Measurements from ENCODE around the gene STK16. TPM values are rescaled to one million over a fixed set of nuclear protein-coding genes. Genes with fewer than 3 reads are reported as not detected.

Gene STK16
- total RNA-seq, 1 experiment from 2014 or later = 22.0 TPM

DNA sequence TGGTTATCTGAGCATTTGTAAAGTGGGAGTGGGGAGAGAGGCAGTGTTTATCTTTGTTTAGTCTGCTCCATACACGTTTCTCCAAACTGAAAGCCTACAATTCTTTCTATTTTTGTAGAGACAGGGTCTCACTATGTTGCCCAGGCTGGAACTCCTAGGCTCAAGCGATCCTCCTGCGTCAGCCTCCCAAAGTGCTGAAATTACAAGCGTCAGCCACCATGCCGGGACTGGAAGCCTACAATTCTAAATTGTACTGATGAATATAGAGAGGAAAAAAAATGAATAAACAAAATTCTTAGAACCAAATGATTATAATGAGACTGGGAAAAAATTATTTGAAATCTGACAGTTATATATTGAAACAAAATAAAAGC is 40.1 kb upstream of the STK16 start:
- POLR2A ChIA-PET (ENCODE audit: low non-redundant PET) = no interaction called here
- BruUV-seq (replicated peaks) = no TSS peak

DNA sequence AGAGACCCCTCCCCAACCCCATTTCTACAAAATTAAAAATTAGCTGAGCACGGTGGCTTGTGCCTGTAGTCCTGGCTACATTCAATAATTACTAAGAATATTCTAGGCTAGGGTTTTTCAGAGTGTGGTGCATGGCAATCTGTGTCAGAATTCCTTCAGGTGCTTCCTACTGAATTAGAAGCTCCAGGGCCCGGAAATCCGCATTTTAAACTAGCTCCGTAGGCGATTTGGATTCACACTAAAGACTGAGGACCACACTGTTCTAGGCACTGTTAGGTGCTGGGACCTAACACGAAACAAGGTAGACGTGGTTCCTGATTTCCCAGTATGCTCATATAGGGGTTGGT is 39.3 kb upstream of the STK16 start:
- no TSS peak for BruUV-seq (replicated peaks)
- CTCF ChIA-PET = interaction anchor here (0.9 kb wide), 1 partner anchor 39 kb away, joined by 3 read pairs; no protein-coding TSS in a partner anchor
- Histone ChIP-seq H3K4me3 (ENCODE audit: low read depth, low read length, poor library complexity, severe bottlenecking) (peak overlapping the region; percentile 75), H3K27me3 (replicated peaks; ENCODE audit: insufficient read depth, low read depth, low read length, poor library complexity) (no peaks in the 10 kb centered on the region), H3K9me3 (ENCODE audit: low read depth, low read length, poor library complexity, severe bottlenecking) (no peaks in the 10 kb centered on the region), H3K4me1 (ENCODE audit: insufficient read depth, low read length, poor library complexity, severe bottlenecking) (peaks cover 15% of the 10 kb centered on the region), H3K27ac (ENCODE audit: low read depth, low read length, poor library complexity, severe bottlenecking) (peak overlapping the region; percentile 78), H3K36me3 (ENCODE audit: insufficient read depth, low read length, poor library complexity, severe bottlenecking) (peaks cover 24% of the 10 kb centered on the region)
- POLR2A ChIA-PET (ENCODE audit: low non-redundant PET) = interaction anchor here (0.6 kb wide), 1 partner anchor 32 kb away, joined by 3 read pairs; no protein-coding TSS in a partner anchor
- no peak for DNase-seq (ENCODE audit: low spot score)
- intact Hi-C loops (cut with micrococcal nuclease; ENCODE audit: unreplicated experiment) = no loop called here
- TF ChIP-seq, protein P1, sequence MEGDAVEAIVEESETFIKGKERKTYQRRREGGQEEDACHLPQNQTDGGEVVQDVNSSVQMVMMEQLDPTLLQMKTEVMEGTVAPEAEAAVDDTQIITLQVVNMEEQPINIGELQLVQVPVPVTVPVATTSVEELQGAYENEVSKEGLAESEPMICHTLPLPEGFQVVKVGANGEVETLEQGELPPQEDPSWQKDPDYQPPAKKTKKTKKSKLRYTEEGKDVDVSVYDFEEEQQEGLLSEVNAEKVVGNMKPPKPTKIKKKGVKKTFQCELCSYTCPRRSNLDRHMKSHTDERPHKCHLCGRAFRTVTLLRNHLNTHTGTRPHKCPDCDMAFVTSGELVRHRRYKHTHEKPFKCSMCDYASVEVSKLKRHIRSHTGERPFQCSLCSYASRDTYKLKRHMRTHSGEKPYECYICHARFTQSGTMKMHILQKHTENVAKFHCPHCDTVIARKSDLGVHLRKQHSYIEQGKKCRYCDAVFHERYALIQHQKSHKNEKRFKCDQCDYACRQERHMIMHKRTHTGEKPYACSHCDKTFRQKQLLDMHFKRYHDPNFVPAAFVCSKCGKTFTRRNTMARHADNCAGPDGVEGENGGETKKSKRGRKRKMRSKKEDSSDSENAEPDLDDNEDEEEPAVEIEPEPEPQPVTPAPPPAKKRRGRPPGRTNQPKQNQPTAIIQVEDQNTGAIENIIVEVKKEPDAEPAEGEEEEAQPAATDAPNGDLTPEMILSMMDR (conservative IDR thresholded peaks at IDR 0.05; ENCODE audit: low read depth, low read length) = no peak
- TF ChIP-seq EZH2 (IDR thresholded peaks at IDR 0.05; ENCODE audit: borderline replicate concordance, low read depth, low read length, poor library complexity, severe bottlenecking) = no peak

More for the DNA sequence above, 40.1 kb upstream of the STK16 start:
- no peaks in the 10 kb centered on the region for H3K9me3 ChIP-seq (ENCODE audit: low read depth, low read length, poor library complexity, severe bottlenecking)
- no peak overlapping the region for H3K4me3 ChIP-seq (ENCODE audit: low read depth, low read length, poor library complexity, severe bottlenecking)
- peaks cover 16% of the 10 kb centered on the region for H3K36me3 ChIP-seq (ENCODE audit: insufficient read depth, low read length, poor library complexity, severe bottlenecking)
- H3K4me1 ChIP-seq (ENCODE audit: insufficient read depth, low read length, poor library complexity, severe bottlenecking) = peaks cover 15% of the 10 kb centered on the region
- TF ChIP-seq, protein P1 (conservative IDR thresholded peaks at IDR 0.05; ENCODE audit: low read depth, low read length) = no peak
- TF ChIP-seq EZH2 (IDR thresholded peaks at IDR 0.05; ENCODE audit: borderline replicate concordance, low read depth, low read length, poor library complexity, severe bottlenecking) = no peak
- H3K27me3 ChIP-seq (replicated peaks; ENCODE audit: insufficient read depth, low read depth, low read length, poor library complexity) = no peaks in the 10 kb centered on the region
- DNase-seq (ENCODE audit: low spot score) = no peak
- intact Hi-C loops (cut with micrococcal nuclease; ENCODE audit: unreplicated experiment) = no loop called here
- H3K27ac ChIP-seq (ENCODE audit: low read depth, low read length, poor library complexity, severe bottlenecking) = no peak overlapping the region
- CTCF ChIA-PET = no interaction called here

DNA sequence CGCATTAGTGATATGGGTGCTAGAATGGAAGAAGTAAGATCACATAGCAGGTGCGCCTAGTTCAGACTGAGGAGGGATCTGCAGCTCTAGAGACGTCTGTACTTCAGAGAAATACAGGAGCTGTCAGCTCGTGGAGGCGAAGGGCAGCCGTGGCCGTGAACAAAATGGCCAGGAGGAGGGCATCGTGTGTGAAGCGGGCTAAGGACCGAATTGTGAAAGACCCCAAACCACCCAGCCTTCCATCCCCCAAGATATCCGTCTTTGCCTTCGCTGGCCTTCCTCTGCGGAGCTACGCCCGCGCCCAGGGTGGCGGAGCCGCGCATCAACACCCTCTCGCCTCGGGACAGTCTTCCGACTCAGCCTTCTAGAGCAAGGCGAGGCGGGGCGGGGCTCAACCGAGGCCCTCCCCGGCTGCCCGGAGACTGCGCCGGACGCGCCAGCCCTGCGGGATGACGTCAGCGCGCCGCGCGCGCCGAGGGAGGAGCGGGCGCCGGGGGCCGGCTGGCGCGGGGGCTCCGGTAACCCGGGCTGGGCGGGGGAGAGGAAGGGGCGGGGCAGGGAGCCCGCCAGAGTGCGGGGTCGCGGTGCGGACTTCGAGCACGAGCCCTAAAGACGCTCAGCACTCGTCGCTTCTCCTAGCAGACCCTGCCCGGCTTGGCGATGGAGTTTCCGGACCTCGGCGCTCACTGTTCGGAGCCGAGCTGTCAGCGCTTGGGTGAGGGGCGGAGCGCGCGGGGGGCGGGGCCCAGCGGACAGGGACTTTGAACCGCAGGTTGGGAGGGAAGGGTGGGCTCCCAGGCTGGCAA is 38.7 kb upstream of the STK16 start, which contains the start of gene ZFAND2B:
Gene ZFAND2B (plus strand): TSS at position 455 of the 806 bp plus-strand sequence. CDS start 206 bp downstream, at position 661.
- H3K36me3 ChIP-seq (ENCODE audit: insufficient read depth, low read length, poor library complexity, severe bottlenecking) = peaks cover 29% of the 10 kb centered on the region
- CTCF ChIA-PET = interaction anchor here (0.6 to 0.9 kb wide), 4 partner anchors 31 to 303 kb away, joined by 3 to 4 read pairs (median 4); partner anchors contain the start of gene CNPPD1
- no peaks in the 10 kb centered on the region for H3K27me3 ChIP-seq (replicated peaks; ENCODE audit: insufficient read depth, low read depth, low read length, poor library complexity)
- H3K4me3 ChIP-seq (ENCODE audit: low read depth, low read length, poor library complexity, severe bottlenecking) = peak within 1 kb of the TSS; percentile 75
- BruUV-seq (replicated peaks) = no TSS peak
- H3K27ac ChIP-seq (ENCODE audit: low read depth, low read length, poor library complexity, severe bottlenecking) = peak within 1 kb of the TSS; percentile 78
- no peaks in the 10 kb centered on the region for H3K9me3 ChIP-seq (ENCODE audit: low read depth, low read length, poor library complexity, severe bottlenecking)
- peaks cover 15% of the 10 kb centered on the region for H3K4me1 ChIP-seq (ENCODE audit: insufficient read depth, low read length, poor library complexity, severe bottlenecking)
- POLR2A ChIA-PET (ENCODE audit: low non-redundant PET) = interaction anchor here (0.6 kb wide), 1 partner anchor 33 kb away, joined by 3 read pairs; no protein-coding TSS in a partner anchor
- TF ChIP-seq, protein P1 (conservative IDR thresholded peaks at IDR 0.05; ENCODE audit: low read depth, low read length) = no peak
- TF ChIP-seq EZH2 (IDR thresholded peaks at IDR 0.05; ENCODE audit: borderline replicate concordance, low read depth, low read length, poor library complexity, severe bottlenecking) = no peak
- DNase-seq (ENCODE audit: low spot score) = peak; percentile 96
- intact Hi-C loops (cut with micrococcal nuclease; ENCODE audit: unreplicated experiment) = no loop called here

Data from A673 (cell line).